ENCODE data around the gene RRP12.
A peak's percentile ranks its signal among the peaks of the same experiment; 100 is the strongest.

Gene RRP12

DNA sequence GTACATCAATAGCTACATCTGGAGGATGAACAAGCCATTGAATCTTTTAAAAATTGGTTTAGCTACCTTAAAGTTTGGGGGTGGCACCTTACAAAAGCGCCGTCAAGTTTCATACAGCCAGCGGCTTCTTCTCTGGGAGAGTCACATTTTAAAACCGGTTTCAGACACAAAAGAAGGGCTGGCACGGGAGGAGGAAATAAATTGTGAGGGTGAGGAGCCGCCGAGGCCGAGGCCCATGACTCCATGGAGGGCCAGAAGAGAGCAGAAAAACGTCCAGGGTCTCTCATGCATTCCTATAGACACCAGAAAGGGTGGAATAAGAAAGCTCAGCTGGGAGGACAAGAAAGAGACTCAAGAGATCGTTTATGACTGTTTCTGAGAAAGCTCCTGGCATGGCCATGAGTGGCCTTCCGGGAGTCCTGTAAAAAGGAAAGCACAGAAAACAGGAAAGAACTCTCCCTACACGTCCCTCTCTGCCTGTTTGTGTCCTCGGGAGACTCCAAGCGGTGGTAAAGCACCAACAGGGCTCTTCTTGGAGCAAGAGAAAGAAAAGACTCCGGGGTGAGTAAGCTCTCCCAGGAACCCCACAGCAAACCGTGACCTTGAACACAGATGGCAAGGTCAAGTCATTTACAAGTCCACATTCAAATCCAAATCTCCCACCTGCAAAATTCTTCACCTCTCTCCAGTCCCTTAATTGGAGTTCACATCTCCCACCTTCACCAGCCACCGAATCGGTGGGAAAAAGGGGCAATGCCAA is 68.4 kb downstream of the RRP12 start:
- peak; percentile 76 for DNase-seq

DNA sequence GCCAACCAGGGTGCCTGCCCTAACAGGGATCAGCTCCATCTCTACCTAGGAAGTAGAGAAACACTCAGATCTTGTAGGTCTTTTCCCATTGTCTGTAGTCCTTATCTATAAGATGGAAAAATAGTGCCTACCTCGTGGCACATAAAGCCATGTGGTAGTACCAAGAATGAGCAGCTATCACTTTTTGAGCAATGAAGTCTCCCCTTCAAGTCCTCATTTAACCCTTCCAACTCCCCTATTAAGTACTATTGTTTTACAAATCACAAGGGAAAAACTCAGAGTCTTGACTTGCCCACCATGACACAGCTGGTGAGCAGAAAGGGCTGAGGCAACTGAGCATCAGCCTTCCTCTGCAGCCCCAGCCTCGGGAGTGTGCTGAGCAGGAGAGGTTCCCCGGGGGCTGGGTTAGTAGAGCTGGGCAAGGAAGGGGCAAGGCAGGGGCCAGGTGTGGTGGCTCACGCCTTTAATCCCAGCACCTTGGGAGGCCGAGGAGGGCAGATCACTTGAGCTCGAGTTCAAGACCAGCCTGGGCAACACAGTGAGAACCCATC is 69.9 kb downstream of the RRP12 start:
- DNase-seq = no peak

GRCh38 chr10:97329766-97330165 is 71.4 kb downstream of the RRP12 start:
- DNase-seq = no peak

DNA sequence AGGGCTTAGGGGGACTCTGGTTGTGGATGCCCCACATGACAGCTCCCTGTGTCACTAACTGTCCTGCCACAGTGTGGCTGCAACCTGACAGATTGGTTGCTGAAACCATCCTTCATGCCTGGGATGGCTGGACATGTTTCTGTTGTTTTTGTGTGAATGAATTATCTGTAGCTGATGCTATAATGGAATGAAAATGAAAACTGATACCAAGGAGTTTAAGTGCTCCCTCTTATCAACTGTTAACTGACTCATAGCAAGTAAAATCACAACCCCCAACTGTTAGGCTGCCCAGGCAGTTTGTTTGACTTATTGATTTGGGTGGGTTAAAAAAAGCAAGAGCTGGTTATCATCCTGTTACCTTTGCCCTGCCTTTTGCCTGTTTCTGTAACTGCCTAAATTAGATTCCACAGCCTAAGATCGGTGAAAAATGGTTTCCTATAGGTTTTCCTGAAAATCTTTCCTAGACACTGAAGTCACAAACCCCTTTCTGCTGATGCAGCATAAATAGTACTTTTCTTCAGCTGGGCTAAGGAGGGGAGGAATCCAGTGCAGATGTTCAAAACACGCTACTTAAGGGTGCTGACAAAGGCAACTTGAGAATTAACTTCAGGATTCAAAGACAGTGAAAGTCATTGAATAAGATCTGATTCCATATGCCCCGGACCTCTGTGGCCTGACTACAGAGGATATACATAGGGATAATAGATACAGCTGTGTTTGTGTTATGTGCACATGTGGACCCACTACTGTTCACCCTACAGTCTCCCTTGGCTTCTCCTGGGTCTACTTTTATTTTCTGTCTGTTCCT is 72.3 kb downstream of the RRP12 start:
- no peak for DNase-seq

DNA sequence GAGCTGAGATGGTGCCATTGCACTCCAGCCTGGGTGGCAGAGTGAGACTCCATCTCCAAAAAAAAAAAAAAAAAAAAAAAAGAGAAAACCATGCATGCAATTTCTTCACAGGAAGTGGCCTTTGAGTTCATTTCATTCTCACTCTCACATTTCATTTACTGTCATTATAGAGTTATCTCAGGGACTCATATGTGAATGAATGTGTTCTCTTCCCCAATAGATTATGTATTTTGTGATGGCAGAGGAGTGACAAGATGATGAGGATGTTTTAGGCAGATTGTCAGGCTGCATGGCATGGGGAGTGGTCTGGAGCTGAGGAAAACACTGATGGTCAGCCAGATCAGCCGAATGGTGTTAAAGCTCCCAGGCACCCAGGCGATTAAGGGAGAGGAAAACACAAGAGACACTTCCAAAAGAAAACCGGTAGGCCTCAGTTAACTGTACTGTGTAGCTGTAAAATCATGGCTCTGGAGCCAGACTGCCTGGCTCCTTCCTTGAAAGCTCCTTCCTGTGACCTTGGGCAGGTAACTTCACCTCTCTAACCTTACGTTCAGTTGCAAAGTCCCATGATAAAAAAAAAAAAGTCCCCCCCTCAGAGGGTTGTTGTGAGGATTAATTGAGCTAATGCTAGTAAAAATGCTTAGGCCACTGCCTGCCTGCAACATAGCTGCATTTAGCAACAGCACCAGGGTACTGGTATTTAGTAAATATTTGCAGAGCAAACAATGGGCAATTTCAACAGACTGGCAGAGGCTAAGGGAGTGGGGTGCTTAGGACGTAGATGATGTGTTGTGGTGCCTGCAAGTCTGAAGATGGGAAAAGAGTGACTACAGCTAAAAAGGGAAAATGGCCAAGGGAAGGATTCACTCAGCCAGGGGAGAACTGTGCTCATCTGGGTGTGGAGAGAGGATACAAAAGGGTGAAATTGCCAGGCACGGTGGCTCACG is 73.5 kb downstream of the RRP12 start:
- DNase-seq = no peak

GRCh38 chr10:97325754-97326153 is 75.4 kb downstream of the RRP12 start:
- no peak for DNase-seq

DNA sequence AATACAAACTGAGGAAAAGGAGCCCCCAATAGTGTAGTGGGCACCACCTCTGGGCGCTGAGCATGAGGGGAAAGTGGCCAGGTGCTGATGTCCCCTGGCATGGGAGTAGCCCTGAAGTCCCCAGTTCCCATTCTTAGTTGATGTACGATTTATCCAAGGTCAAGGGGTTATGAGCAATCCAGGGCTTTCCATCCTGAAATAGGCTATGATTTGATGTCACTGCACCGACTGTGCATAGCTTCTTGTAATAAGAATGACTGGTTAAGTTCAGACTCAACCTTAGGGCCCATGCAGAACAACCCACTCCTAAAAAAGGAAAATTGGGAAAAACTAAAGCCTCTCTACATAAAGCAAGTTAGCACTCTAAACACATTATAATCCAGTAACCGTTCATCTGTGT is 77.6 kb downstream of the RRP12 start:
- no peak for DNase-seq

DNA sequence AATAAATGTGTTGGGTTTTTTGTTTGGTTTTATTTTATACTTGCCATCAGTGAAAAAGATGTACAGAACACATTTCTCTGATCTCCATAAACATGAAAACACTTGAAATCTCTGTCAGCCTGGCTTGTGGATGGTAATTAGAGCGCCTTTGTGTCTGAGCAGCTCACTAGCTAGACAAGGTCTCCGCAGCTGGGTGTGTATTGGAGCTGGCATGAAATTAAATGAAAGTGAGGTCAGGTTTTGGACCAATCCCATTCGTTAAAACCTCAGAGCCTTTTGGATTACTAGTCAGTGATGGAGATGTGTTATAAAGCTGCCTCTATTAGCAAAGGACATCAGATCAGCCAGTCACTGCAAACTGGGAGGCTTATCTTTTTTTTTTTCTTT is 79.3 kb downstream of the RRP12 start:
- no peak for DNase-seq

DNA sequence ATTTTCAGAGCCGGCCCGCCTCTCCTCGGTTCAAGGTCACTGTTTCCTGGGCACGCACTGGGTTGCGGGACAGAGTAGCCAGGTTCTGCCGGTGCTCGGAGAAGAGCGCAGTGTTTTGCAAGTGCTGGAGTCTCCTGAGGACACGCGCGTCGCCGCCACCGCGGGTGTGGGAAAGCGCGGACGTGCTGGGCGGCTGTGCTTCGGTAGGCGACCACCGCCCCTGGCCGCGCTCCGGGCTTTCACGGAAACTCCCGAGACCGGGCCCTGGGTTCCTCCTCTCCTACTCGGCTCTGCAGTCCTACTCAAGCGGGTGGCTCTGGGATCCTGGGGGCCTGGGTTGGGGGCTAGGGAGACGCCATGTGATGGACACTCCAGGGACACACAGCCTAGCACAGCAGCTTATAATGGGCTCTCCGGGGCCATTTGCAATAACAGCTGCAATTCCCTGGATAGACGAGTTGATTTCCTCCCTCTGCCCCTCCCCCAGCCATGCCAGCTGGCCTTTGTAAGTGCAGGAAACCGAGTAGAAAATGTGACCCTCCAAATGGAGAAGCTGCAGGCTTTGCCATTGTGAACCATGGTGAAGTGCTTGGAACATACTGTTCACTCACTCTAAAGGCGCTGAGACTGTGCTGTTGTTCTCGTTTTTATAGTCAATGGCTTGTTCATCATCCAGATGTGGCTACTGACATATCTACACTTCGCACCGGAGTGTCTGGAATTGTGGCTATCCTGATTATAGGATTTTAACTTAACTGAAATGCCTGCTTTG is 79.9 kb downstream of the RRP12 start:
- DNase-seq = no peak

DNA sequence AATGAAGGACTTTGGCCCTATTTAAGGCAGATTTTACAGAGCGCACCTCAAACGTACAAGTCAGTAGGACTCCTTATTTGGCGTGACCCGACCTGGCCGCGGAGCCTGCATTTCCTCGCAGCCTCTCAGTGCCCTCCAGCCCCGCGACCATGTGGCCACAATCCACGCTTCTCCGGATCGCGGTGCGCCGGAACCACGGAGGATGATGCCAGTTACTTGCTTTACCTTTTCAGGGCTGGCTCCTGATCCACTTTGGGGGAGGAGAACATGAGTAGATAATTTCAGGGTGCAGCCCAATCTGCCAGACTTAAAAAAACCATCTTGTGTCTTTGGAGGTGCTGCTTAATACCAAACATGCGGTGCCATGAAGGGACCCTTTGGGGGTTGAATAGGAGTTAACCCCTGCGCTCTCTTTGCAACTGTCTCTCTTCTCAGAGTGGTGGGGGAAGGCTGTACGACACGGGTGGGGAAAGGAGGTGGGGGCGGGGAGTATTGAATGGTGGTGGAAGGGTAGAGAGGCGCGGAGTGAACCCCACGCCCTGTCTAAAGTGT is 80.6 kb downstream of the RRP12 start:
- DNase-seq = no peak

- no peak for DNase-seq
Observed at GRCh38 chr10:97319671-97320479, 81.3 kb downstream of the RRP12 start.

GRCh38 chr10:97318772-97319651 is 82.1 kb downstream of the RRP12 start, which contains the start of gene FRAT1:
FRAT1 (plus strand) TSS chr10:97319271; CDS start chr10:97319454, 183 bp downstream.
- peak; percentile 83 for DNase-seq

DNA sequence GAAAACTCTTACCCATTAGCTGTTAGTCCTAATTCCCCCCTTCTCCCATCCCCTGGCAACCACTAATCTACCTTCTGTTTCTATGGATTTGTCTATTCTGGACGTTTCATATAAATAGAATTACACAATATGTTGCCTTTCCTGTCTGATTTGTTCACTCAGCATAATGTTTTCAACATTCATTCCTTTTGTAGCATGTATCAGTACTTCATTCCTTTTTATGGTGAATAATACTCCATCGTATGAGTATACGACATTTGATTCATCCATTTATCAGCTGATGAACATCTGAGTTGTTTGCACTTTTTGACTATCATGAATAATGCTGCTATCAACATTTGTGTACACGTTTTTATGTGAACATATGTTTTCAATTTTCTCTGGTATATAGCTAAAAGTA is 86.5 kb downstream of the RRP12 start:
- DNase-seq = no peak

- DNase-seq = no peak
Observed at GRCh38 chr10:97312897-97313296, 88.2 kb downstream of the RRP12 start.

DNA sequence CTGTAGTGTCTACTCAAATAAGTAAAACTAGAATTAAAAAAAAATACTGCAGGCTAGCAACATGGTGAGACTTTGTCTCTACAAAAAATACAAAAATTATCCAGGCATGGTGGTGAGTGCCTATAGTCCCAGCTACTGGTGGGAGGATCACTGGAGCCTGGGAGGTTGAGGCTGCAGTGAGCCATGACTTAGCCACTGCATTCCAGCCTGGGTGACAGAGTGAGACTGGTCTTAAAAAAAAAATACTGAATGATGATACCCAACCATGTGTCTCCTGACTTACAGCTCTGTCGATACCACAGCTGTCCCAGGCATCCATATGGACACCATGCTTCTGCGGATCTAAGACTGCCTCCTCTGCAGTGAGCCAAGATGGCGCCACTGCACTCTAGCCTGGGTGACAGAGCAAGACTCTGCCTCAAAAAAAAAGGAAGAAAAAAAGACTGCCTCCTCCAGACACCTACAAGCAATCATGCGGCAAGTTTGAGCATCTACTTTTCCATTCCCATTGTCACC is 90.0 kb downstream of the RRP12 start:
- no peak for DNase-seq

GRCh38 chr10:97307866-97308780 is 93.0 kb downstream of the RRP12 start:
- DNase-seq = no peak

GRCh38 chr10:97307441-97307840 is 93.7 kb downstream of the RRP12 start:
- DNase-seq = no peak
